H4 (cell line): ENCODE measurements around the gene GABRG3. TPM values are rescaled to one million over a fixed set of nuclear protein-coding genes. Genes with fewer than 3 reads are reported as not detected.

Experiments used
- DNase-seq: peaks from one replicate; pipeline ENCODE4 v3.0.0-alpha.2; 2015; ENCODE audit warnings: low spot score
- total RNA-seq: library from RNA; depleted of rRNA; stranded (reverse); fragments of >200 nt; shearing (Covaris generic); gene quantifications from 2 replicates; pipeline ENCODE4 v1.2.3, GENCODE V29; 2014

GABRG3 gene
- total RNA-seq, 1 experiment from 2014 or later = not detected

GRCh38 chr15:27464941-27465612 lies 494.1 kb downstream of the GABRG3 start:
- no peak for DNase-seq

GRCh38 chr15:27466758-27467157 lies 495.8 kb downstream of the GABRG3 start:
- DNase-seq = no peak

DNA sequence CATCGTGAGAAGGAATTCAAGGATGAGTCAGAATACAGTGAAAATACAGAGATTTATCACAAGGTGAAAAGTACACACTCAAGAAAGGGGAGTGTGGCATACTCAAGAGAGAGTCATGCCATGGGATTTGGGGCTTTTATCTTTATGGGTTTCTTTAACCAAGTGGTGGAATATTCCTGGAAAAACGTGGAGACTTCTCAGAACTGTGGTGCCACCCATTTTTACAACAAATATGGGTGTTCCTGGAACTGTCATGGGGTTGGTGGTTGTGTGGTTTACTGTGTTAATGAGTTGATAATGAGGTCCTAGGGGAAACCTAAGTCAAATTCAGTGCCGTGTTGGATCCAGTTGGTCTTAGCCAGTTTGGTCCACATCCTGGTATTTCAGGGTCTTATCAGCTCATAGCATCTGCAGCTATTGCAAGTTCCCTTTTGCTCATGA lies 497.2 kb downstream of the GABRG3 start:
- no peak for DNase-seq

DNA sequence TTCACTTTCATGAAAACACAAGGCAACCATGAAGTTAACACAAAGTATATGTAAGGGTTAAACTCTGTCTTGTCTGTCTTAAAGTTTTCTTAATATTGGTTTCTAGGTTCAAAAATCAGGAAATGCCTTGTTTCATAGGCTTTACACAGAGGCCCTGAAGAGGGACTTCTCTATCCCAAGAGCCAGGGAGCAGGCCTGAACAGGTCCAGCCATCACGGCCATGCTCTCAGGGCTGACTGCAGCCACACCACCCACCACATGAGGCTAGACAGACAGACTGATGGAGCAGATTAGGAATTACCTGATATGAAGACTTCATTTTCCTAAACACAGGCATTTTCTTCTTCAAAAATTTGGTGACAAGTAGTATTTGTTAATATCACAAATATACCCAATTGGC lies 502.9 kb downstream of the GABRG3 start:
- DNase-seq = no peak

DNA sequence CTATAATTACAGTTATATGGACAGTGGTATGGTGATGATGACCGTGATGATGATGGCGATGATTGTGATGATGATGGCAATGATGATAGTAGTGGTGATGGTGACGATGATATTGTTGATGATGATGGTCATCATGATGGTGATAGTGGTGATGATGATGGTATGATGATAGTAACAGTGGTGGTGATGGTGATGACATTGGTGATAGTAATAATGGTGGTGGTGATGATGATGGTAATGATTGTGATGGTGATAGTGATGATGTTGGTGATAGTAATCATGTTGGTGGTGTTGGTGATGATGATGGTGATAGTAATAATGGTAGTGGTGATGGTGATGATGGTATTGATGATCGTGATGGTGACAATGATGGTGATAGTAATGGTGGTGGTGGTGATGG lies 504.4 kb downstream of the GABRG3 start:
- no peak for DNase-seq

DNA sequence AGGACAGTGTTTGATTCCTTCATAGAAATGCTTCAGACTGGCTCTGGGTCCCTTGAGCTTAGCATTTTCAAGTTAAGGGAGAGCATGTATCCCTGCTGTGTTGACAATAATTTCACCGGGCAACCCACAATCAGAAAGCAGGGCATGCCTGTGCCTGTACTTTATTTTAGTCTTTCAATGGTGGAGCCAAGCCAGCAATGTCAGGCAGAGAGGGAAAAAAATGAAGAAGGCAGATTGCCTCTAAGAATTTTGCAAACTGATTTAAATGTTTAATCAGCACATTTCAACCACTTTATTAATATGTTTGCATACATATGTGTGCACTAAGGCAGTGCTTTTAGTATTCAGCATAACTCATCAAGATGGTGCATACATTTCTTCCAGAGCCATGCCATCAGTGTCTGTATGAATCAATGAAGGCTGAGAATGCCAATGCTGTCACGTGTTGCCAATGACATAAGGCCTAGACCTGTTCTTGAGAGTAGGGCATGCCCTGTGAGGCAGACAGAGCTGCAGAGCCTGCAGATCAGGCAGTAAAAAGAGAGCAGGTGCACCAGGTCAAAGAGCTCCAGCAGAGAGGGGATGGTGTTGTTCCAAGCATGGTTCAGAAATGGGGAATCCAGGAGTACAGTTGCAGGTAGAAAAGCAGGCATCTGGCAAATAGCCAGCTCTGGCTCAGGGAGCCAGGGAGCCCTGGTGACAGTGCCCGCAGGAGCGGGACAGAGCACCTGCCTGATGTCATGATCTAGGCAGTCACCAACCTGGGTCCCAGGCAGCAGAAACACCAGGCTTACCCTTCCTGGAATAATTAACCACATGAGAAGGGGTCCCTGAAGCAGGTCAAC lies 508.5 kb downstream of the GABRG3 start:
- DNase-seq = no peak

DNA sequence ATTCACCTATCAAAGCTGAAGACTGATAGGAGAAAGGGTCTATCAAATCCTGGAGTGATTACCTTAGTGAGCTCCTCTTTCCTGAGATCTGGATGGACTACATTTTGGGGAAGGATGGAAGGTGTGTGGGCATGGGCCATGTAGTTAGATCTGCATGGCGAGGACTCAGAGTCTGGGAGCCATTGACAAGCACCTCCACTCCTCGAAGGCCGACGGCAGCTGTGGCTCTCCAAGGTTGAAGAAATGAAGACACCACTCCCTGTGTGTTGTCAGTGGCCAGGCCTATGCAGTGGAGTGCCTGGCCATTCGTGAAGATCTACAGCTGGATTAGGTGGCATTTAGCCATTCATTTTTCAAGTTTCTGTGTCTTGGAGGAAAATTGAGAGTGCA lies 509.2 kb downstream of the GABRG3 start:
- no peak for DNase-seq

DNA sequence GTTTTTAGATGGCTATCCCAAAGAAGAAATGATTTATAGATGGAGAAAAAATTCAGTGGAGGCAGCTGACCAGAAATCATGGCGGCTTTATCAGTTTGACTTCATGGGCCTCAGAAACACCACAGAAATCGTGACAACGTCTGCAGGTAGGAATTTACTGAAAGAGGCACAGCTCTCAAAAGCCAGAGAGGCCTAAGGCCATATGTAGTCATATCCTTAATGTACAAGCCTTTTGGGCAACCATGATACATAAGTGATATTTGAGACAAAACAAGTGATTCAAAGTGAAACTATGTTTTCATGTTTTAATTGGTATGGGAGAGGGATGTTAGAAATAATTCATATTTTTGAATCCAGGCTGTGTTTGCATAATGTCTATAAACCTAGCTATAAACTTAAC lies 509.7 kb downstream of the GABRG3 start:
- DNase-seq = no peak

GRCh38 chr15:27481768-27482167 lies 510.8 kb downstream of the GABRG3 start:
- no peak for DNase-seq

- DNase-seq = no peak
These were observed 511.3 kb downstream of the GABRG3 start for GRCh38 chr15:27482287-27482686.

GRCh38 chr15:27483124-27483523 lies 512.1 kb downstream of the GABRG3 start:
- no peak for DNase-seq

GRCh38 chr15:27485265-27485664 lies 514.3 kb downstream of the GABRG3 start:
- no peak for DNase-seq

DNA sequence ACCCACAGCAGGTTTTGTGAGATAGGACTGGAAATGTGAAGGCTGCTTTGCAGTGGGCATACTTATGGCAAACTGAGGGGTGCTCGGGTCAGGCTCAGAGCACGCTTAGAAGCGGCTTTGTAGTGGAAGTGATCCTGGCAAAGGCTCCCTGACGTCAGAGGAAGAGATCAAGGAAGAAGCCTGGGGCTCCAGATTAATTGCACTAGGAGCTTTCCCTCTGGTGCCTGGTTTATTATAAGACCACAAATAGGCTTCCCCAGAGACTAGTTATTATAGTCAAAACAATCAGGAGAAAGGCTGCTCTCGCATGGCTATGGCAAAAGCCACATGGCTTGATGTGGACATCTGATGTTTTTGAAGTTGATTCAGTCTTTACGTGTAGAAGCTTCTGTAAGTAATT lies 515.1 kb downstream of the GABRG3 start:
- DNase-seq = no peak

DNA sequence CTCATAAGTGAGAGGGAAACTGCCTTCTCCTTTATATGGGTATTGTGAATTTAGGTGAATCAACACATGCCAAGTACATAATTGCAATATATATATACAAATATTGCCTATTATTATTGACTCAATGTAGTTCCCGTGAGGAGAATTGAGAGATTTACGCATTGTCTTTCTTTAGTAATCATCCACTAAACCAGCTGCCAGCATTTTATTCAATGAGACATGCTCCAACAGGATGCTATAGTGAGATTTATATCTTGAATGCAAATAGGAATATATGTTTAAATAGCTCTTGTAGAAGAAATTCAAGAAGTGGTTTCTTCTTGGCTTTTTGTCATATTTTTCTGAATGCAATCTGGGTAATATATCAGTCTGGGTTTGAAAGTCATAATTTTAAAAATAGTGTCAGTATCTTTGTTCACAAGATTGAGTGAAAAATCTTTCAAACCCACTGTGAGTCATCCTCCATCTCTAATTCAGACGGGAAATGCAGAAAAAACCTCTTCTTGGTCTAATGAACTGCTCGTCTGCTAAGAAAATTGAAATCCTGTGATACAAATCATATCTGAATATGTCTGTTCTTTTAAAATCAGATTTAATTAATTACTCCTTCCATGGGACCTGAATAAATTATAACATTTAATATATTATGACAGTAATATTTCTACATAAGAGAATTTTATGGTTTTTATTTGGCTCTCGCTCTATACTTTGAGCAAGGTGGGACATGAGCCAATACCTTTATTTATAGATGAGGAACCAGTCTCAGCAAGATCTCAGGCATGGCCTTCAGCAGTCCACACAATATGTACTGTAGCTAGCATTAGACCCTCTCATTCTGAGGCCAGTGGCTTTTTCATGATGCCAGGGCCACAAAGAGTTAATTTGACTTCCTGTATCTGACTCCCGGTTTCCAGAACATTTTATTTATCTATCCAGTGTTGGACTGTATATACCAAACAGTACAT lies 516.0 kb downstream of the GABRG3 start:
- DNase-seq = no peak

GRCh38 chr15:27487846-27488245 lies 516.9 kb downstream of the GABRG3 start:
- DNase-seq = no peak

DNA sequence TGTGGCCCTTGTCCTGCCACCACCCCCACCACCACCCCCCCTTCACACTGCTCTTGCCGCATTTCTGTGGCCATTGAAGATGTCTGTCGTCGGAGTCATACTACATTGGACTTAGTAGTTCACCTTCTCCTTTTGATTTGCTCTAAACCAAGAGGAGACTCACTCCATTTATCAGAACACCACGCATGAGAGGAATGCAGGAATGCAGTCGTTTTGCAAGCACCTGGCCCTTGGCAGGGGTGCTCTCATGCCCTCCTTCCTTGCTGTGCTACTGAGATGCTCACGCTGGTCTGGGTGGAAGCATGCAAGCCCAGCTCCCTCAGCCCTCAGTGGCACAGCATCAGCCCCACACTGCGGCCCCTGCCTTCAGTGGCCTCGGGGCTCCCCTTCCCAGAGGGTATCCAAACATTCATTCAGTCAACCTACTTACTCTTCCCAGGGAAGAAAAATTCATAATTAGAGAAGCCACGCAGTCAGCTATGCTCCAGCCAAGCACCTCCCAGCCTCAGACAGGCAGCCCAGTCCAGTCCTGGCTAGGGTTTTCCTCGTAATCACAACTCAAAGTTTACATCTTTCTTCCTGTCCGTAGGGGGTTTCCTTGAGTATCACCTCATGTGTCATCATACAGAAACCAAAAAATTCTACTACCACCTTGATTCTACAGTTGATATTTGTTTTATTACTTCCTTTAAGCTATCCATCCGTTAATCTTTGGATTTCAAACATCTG lies 520.0 kb downstream of the GABRG3 start:
- no peak for DNase-seq

DNA sequence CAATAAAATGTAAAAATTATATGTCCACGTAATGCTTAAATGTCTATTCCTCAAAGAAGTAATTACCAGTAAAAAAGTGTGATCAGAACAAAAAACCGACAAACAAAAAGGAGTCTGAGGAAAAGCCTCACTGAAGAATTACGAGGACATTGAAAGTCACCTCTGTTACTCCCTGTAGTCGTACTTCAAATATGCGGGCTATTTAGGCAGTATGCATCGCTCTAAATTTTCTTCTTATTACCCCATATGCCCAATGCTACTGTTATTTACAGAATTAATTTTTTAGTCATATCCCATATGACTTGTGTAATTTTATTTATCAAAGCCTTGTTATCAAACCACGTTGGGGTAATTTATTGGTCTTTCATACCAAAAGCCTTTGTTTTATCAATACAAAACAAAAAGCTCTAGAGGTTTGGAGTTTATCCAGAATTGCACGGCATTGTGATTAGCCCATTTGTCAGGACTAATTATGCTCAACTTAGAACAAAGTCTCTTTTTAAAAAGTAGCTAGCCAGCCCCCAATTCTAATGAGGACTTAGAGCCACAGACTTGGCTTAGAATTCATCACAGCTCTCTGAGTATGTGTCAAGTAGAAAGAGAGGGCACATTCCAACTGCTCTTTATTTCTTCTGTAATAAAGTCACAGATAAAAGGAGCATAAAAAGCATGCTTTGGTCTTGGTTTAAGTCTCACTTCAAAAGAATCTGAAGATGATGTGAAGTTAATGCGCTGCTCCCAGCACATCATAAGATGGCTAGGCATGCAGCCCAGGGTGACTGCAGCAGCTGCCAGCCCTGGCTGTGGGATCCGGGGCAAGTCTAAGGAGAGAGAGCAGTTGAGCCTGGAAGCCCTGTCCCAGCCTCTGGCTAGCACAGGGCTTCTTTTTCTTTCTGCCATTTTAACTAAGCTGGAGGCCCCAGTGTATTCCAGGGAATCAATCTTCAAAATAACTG lies 521.0 kb downstream of the GABRG3 start:
- DNase-seq = no peak

DNA sequence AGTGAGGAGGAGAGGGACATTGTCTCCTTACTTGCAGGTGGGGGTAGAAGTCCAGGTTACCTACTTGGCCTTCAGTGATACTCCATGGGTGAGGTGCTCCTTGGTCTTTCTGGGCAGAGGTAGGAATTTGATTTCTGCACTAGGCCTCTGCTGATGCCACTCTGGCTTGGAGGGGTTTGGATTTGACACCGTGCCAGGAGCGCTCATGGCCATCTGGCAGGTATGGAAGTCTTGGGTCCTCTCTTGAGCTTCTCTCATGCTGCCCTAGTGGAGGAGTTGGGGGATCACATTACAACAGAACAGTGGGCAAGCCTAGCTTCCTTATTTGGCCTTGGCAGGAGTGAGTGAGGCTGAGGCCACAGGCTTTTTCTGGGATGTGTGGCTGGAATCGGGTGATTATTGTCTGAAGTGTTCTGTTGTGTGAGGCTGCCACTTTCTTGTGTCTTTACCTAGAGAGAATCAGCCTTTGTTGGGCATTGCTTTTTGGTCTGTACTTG lies 525.0 kb downstream of the GABRG3 start:
- no peak for DNase-seq

DNA sequence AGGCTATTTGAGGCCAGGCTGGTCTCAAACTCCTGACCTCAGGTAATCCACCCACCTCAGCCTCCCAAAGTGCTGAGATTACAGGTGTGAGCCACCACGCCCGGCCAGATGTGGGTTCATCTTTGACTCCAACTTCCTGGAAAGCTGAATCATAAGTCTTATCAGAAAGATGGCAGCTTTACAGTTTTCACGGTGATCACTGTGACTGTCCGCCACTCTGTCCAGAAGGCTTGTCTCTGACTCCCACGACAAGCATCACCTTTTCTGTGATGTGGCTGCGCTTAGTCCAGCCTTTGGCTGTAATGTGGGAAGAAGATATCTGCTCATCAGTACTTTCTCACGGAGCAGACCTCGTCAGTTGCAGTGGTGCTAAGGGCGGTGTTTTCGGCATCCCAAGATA lies 527.7 kb downstream of the GABRG3 start:
- DNase-seq = no peak

DNA sequence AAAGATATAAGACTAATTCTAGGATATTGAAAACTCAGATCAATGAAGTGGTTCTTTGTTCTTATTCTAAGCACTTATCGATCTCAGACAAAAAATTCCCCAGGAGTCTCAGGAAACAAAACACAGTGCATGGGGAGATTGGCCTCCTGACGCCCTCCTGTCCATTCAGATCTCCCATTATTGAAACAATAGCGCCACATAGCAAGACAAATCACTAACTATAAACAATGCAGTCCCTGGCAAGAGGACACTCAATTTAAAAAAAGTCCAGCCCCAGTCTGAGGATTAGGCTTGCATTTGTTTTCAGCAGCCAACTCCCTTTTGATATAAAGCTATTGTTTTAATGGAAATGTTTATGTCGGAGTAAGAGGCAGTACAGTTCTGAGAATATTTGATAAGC lies 528.2 kb downstream of the GABRG3 start:
- DNase-seq = no peak
